Heart left ventricle (tissue), 16 donors: ENCODE measurements around the gene LGR6. TPM values are rescaled to one million over a fixed set of nuclear protein-coding genes. Genes with fewer than 3 reads are reported as not detected.
A peak's percentile ranks its signal among the peaks of the same experiment; 100 is the strongest.
"Not testable (repeated sequence)": the region's sequence is repeated elsewhere in the genome, so short reads cannot be mapped to it uniquely, and the experiment has no call there.

ENCODE experiments used
- ATAC-seq, 4 donors: fragments of 200-7000 bp; cut with Tn5 transposase; one replicate each; pipeline ENCODE4 v1.9.1; 2020 to 2022; ENCODE audit warnings: moderate library complexity in 4 of 4, mild to moderate bottlenecking in 3 of 4, moderate number of reproducible peaks in 1 of 4
- DNase-seq, 5 donors: peaks; one replicate each; pipeline ENCODE4 v3.0.0-alpha.2; 2020
- H3K27ac ChIP-seq, 12 donors: fragments of 200-600 bp; sonication (generic) in 4 of 12; one replicate each; pipeline versions ENCODE4 v1.5.0 to v1.8.0; 2016 to 2022; ENCODE audit warnings: mild to moderate bottlenecking in 2 of 12
- H3K27me3 ChIP-seq, 9 donors: fragments of 200-600 bp; sonication (generic) in 2 of 9; one replicate each; pipeline versions ENCODE4 v1.5.1 to v1.8.0; 2016 to 2022; ENCODE audit warnings: mild to moderate bottlenecking in 3 of 9
- H3K36me3 ChIP-seq, 9 donors: fragments of 200-600 bp; sonication (generic) in 2 of 9; one replicate each; pipeline versions ENCODE4 v1.5.0 to v1.8.0; 2018 to 2022; ENCODE audit warnings: mild to moderate bottlenecking in 2 of 9
- H3K4me1 ChIP-seq, 12 donors: fragments of 200-600 bp; sonication (generic) in 4 of 12; one replicate each; pipeline versions ENCODE4 v1.5.0 to v1.8.0; 2016 to 2022; ENCODE audit warnings: mild to moderate bottlenecking in 3 of 12
- H3K4me3 ChIP-seq, 12 donors: fragments of 200-600 bp; sonication (generic) in 4 of 12; one replicate each; pipeline versions ENCODE4 v1.5.0 to v1.8.0; 2017 to 2022; ENCODE audit warnings: mild to moderate bottlenecking in 9 of 12, moderate library complexity in 4 of 12
- H3K9me3 ChIP-seq, 12 donors: fragments of 200-600 bp; sonication (generic) in 4 of 12; one replicate each; pipeline versions ENCODE4 v1.5.0 to v1.8.0; 2016 to 2022; ENCODE audit warnings: mild to moderate bottlenecking in 1 of 12
- CTCF ChIP-seq, 12 donors: fragments of 200-600 bp; sonication (generic) in 4 of 12; IDR thresholded peaks; one replicate each; pipeline versions ENCODE4 v1.5.0 to v1.8.0; 2018 to 2022; ENCODE audit warnings: antibody characterized with exemption in 12 of 12, mild to moderate bottlenecking in 5 of 12
- POLR2A ChIP-seq, 2 donors: fragments of 450-650 bp; IDR thresholded peaks; one replicate each; pipeline ENCODE4 v1.6.1; 2017; ENCODE audit warnings: antibody characterized with exemption in 2 of 2, mild to moderate bottlenecking in 2 of 2, moderate library complexity in 2 of 2
- WGBS, 4 donors: extraction: QIAGEN DNeasy Blood & Tissue Kit in 2 of 4; methylation state at CpG; one replicate each; pipeline versions ENCODE4 v1.1.5 to v1.1.7; 2013 to 2018; 5-methylcytosine and 5-hydroxymethylcytosine counted together
- intact Hi-C, 10 donors: fragments of 100-400 bp; cut with DNase I; formaldehyde crosslinking; loops; one replicate each; pipeline versions ENCODE4 v1.11.1 to v1.14.2; 2022
- polyA plus RNA-seq, 2 donors: library from polyadenylated mRNA; stranded (reverse); fragments of 200-250 nt; gene quantifications; one replicate each; pipeline ENCODE4 v1.2.3, GENCODE V29; 2013
- total RNA-seq, 9 donors: library from RNA; depleted of rRNA in 2 of 9; stranded (reverse); fragments of >200 nt in 2 of 9; fragmentation: NEBNext Ultra II Directional in 3 of 9; extraction: Animal tissue kit (Norgen Biotek cat#: 25700) in 3 of 9; gene quantifications; one replicate each; pipeline versions ENCODE4 v1.1.0 to v1.2.4, GENCODE V29; 2016 to 2023
- donor health status: ischemic (EF 13 %, LVEDD 7.1; RV severe dilation, severe dysfunction).
- donor health status: healthy with polysubstance abuse.
- donor health status: DM: no; HTN: yes; CAD: no.
- donor health status: DM: no; HTN: no; CAD: no.
- donor health status: ischemic (EF 25% LVEDD 6.9; RV normal size, moderate dysfunction).
- donor health status: ischemic (EF 25% LVEDD 5.7; RV mildly dilated, moderate dysfunction).
- donor health status: healthy.
- donor health status: DM: yes; HTN: yes; CAD: no.
- donor health status: ischemic (EF 35%, LVEDD 5.7; RV mildly dilated, moderate dysfunction).
- donor health status: nonischemic (EF 11% LVEDD 7.7; RV severe dilation, severe dysfunction).
- donor health status: DM: yes; HTN: yes; CAD: no.
- donor health status: PGD.
- donor health status: ischemic (EF 29% LVEDD 5.4; RV normal size, mild dysfunction).
- donor health status: nonischemic (EF 23%, LVEDD 6.1; RV moderate dilation, normal function).

The LGR6 gene
- total and polyA plus RNA-seq, 11 donors, result 0.29 to 3.5 (median 1.7) TPM

GRCh38 chr1:202237052-202237451 is 43.5 kb downstream of the LGR6 start:
- H3K27ac ChIP-seq, result no peak overlapping the region
- no peak overlapping the region for H3K4me3 ChIP-seq
- intact Hi-C loops, result loop anchor here in 1 of 10 donors (2.0 kb wide), 1 partner anchor 44 kb away; the partner anchor contains the start of gene LGR6
- TF ChIP-seq POLR2A (IDR thresholded peaks at IDR 0.05) (no peak), CTCF (IDR thresholded peaks at IDR 0.05) (peak in 10 of 12 donors; percentile 24 to 52 (median 32))
- peaks cover 0 to 23% (median 0%) of the 10 kb centered on the region in 9 donors for H3K27me3 ChIP-seq
- DNase-seq (peak in 2 of 5 donors; percentile 41 to 52), ATAC-seq (peak; percentile 57 to 85 (median 66))
- H3K9me3 ChIP-seq, result no peaks in the 10 kb centered on the region
- no peaks in the 10 kb centered on the region for H3K36me3 ChIP-seq
- WGBS, 4 donors, result 31 to 37% (median 35%) methylated on average over 8 of the region's 8 CpGs
- H3K4me1 ChIP-seq, result peaks cover 0 to 12% (median 0%) of the 10 kb centered on the region in 12 donors

- 84 to 93% (median 91%) methylated on average over 21 to 22 of the region's 22 CpGs for WGBS, 4 donors
- H3K36me3 ChIP-seq, result no peaks in the 10 kb centered on the region
- no peaks in the 10 kb centered on the region for H3K9me3 ChIP-seq
- peaks cover 0 to 12% (median 0%) of the 10 kb centered on the region in 12 donors for H3K4me1 ChIP-seq
- ATAC-seq, result no peak
- no peak for DNase-seq
- no peak overlapping the region for H3K27ac ChIP-seq
- intact Hi-C loops, result no loop called here
- H3K27me3 ChIP-seq, result peaks cover 0 to 23% (median 0%) of the 10 kb centered on the region in 9 donors
- no peak for TF ChIP-seq POLR2A (IDR thresholded peaks at IDR 0.05)
- TF ChIP-seq CTCF (IDR thresholded peaks at IDR 0.05), result no peak
- H3K4me3 ChIP-seq, result no peak overlapping the region
Observed at GRCh38 chr1:202238914-202239313, 45.3 kb downstream of the LGR6 start.

- H3K9me3 ChIP-seq, DNase-seq, H3K36me3 ChIP-seq, intact Hi-C loops, H3K27ac ChIP-seq, H3K4me3 ChIP-seq, ATAC-seq: not testable (repeated sequence)
- 54 to 70% (median 57%) methylated on average over 3 of the region's 3 CpGs for WGBS, 4 donors
- peaks cover 0 to 14% (median 0%) of the 10 kb centered on the region in 12 donors for H3K4me1 ChIP-seq
- peaks cover 0 to 23% (median 0%) of the 10 kb centered on the region in 9 donors for H3K27me3 ChIP-seq
Observed at GRCh38 chr1:202240226-202240625, 46.6 kb downstream of the LGR6 start.

GRCh38 chr1:202240956-202241355 is 47.4 kb downstream of the LGR6 start:
- Histone ChIP-seq H3K9me3 (no peaks in the 10 kb centered on the region), H3K27ac (no peak overlapping the region), H3K27me3 (peaks cover 0 to 18% (median 0%) of the 10 kb centered on the region in 9 donors), H3K36me3 (no peaks in the 10 kb centered on the region), H3K4me3 (no peak overlapping the region), H3K4me1 (peaks cover 0 to 14% (median 0%) of the 10 kb centered on the region in 12 donors)
- WGBS, 4 donors, result 76 to 90% (median 80%) methylated on average over 4 of the region's 4 CpGs
- DNase-seq, result no peak
- intact Hi-C loops, result no loop called here
- TF ChIP-seq CTCF (IDR thresholded peaks at IDR 0.05), result no peak
- ATAC-seq, result no peak
